ENCODE results near the gene TMEM9. TPM values are rescaled to one million over a fixed set of nuclear protein-coding genes. Genes with fewer than 3 reads are reported as not detected.

Gene TMEM9
- total RNA-seq, 1 donor, result 52.2 TPM

DNA sequence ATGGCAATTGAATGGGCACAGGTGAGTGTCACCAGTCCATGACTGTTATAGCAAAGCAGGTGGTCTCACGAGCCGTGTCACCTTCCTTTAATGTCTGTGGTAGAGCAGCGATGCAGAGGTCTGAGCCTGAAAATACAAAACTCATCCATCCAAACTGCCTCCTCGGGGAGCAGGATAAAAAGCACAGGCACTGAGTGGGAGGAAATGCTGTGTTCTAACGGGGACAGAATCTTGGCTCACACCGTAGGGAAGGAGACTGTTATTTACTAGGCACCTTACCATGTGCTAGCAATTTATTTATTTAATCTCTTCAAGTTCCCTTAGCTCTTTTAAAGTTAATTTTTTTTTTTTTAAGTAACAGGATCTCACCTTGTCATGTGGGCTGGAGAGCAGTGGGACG lies 28.5 kb downstream of the TMEM9 start:
- no peak overlapping the region for H3K4me3 ChIP-seq (ENCODE audit: low read depth, low read length)
- TF ChIP-seq, protein P1, sequence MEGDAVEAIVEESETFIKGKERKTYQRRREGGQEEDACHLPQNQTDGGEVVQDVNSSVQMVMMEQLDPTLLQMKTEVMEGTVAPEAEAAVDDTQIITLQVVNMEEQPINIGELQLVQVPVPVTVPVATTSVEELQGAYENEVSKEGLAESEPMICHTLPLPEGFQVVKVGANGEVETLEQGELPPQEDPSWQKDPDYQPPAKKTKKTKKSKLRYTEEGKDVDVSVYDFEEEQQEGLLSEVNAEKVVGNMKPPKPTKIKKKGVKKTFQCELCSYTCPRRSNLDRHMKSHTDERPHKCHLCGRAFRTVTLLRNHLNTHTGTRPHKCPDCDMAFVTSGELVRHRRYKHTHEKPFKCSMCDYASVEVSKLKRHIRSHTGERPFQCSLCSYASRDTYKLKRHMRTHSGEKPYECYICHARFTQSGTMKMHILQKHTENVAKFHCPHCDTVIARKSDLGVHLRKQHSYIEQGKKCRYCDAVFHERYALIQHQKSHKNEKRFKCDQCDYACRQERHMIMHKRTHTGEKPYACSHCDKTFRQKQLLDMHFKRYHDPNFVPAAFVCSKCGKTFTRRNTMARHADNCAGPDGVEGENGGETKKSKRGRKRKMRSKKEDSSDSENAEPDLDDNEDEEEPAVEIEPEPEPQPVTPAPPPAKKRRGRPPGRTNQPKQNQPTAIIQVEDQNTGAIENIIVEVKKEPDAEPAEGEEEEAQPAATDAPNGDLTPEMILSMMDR (IDR thresholded peaks at IDR 0.05; ENCODE audit: insufficient read depth, low read depth, low read length), result no peak
- DNase-seq (ENCODE audit: low read depth), result no peak

DNA sequence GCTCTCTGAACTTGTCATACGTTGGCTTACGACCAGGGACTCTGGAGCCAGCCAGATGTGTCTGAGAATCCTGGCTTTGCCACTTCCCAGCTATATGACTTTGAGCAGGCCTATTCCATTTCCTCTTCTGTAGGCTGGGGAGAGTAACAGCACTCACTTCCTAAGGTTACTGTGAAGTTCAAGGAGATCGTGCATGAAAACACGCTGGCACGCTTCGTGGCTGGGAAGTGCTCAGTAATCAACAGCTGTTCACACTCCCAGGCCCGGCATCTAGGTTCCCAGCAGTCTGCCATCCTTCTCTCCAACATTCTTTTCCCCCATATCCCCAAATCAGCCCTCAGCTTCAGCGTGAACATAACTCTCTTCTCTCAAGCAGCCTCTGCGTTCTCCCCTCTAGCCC lies 29.3 kb downstream of the TMEM9 start:
- DNase-seq (ENCODE audit: low read depth), result no peak
- TF ChIP-seq, protein P1 (IDR thresholded peaks at IDR 0.05; ENCODE audit: insufficient read depth, low read depth, low read length), result no peak

DNA sequence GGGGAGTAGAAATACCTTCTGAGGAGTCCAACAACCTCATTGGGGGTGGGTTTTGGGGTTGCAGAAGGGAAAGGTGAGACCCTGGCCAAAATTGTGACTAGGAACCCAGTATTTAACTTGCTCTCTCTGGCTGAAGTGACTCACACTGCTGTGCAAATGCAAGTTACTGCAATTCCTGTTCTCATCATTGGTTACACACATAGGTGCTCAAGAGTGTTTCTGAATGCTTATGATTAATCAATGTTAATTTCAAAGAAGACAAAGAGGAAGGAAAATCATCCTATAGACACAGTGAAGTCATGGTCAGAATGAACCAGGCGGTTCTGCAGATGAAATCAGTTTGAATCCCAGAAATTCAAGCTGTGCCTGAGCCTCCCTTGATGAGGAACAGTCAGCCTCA lies 30.4 kb downstream of the TMEM9 start:
- TF ChIP-seq, protein P1 (IDR thresholded peaks at IDR 0.05; ENCODE audit: insufficient read depth, low read depth, low read length), result no peak
- no peak for DNase-seq (ENCODE audit: low read depth)

More for the DNA sequence above, 29.3 kb downstream of the TMEM9 start:
- no peak overlapping the region for H3K4me3 ChIP-seq (ENCODE audit: low read depth, low read length)

DNA sequence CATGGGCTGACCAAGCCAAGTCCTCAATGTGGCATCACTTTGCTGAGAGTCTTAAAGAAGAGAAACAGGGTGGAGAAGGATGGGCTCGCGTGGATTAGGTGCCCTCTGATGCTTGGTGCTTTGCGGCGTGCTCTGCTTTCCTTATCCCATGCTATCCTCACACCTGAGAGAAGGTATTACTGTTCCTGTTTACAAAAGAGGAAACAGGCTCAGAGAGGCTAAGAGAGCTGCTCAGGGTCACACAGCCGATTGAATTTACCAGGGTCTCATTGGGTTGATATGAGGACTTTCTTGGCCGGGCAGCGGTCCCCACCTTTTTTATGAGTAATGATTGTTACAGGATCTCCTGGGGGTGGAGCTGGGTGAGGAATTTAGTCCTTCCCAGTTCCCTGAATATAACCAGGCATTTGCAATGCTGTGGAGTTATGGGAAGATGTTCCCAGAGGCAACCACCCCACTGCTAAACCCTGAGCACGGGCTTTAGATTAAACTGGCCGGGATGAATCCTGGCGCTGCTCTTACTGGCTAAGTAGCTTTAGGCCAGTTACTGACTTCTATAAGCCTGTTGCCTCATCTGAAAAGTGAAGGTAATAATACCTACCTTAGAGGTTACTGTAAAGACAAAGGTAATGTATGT lies 31.8 kb downstream of the TMEM9 start:
- no peak for DNase-seq (ENCODE audit: low read depth)

More for the DNA sequence above, 30.4 kb downstream of the TMEM9 start:
- no peak overlapping the region for H3K4me3 ChIP-seq (ENCODE audit: low read depth, low read length)

DNA sequence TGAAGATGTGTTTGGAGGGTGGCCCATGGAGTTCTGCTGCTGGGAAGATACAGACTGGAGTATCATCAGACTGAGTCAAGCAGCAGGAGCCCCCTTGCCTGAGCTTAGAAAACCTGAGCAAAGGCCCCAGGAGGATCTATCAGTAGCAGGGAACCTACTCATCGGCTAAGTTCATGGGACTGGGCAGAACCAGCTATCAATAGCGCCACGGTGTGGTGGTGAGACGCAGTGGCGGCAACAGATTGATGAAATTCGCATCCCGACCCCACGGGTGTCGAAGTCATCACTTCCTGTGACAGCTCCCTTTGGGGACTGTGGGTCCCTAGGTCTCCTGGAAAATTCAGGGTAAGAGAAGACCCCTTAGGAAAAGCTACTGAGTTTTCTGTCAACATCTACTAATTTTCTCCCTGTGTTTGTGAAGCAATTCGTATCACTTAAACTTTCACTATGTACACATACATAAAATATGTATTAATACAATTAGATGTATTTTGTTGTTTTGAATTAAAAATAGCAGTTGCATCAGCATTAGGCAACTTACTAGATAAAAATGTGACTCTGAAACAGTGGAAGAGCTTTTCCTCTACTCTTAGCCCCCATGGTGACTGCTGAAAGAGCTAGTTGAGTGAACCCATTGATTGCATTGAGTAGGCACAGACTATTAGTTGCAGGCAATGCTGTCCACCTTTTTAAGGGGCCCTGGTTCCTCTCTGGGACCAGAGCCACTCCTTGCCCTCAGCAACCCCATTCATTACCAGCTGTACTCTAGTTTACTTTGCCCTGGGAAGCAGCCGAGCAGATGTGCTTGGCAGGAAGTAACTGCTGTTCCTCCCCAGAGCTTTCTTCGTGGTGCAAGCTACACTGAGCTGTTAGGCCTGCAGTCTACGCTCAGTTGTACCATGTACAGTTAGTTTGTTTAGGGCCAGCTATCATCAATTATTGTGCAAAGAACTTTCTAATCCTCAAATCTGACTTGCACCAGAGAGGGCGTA lies 34.8 kb downstream of the TMEM9 start:
- TF ChIP-seq, protein P1 (IDR thresholded peaks at IDR 0.05; ENCODE audit: insufficient read depth, low read depth, low read length), result peak; percentile 67
- peak; percentile 36 for DNase-seq (ENCODE audit: low read depth)
- H3K4me3 ChIP-seq (ENCODE audit: low read depth, low read length), result no peak overlapping the region

More for the DNA sequence above, 31.8 kb downstream of the TMEM9 start:
- no peak overlapping the region for H3K4me3 ChIP-seq (ENCODE audit: low read depth, low read length)
- TF ChIP-seq, protein P1 (IDR thresholded peaks at IDR 0.05; ENCODE audit: insufficient read depth, low read depth, low read length), result no peak

DNA sequence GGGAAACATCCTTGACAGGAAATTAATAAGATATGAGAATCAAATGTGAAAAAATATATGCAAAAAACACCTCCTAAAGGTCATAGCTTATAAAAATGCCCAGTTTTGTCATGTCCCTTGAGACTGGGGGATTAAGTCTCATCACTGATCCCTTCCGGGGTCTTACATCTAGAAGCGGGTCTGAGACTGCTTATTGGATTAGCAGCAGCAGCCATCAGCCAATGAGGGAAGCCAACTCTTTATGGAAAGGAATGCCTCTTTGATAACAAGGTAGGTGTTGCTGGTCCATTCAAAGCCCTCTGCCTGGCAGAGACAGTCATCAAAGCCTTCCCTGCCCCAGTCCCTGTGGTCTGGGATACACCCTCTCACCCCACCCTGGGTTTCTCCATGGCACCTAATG lies 38.2 kb downstream of the TMEM9 start:
- TF ChIP-seq, protein P1 (IDR thresholded peaks at IDR 0.05; ENCODE audit: insufficient read depth, low read depth, low read length), result no peak
- H3K4me3 ChIP-seq (ENCODE audit: low read depth, low read length), result no peak overlapping the region
- DNase-seq (ENCODE audit: low read depth), result no peak
